ENCODE results near the gene TMEM186.

DNA sequence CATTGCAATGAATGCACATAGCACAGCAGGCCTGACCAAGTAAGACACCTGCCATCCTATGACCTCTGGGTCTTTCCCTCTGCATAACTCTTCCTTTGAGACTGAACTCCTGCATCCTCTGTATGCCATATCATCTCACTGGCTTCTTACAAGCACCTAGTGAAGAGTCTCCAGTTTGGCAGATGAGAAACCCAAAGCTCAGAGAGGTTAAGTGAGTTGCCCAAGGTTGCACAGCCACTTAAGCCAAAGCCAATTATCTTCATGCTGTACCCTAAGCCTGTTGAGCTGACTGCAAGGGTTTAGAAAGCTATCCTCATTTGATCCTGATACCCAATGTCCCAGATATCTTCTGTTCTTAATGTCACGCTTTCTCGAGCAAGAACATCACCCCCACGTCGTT, 35.2 kb downstream of the TMEM186 start:
- TF ChIP-seq CTCF (IDR thresholded peaks at IDR 0.05) (no peak), EZH2 (IDR thresholded peaks at IDR 0.05; ENCODE audit: borderline replicate concordance, insufficient read depth, low read depth, low read length, poor library complexity, severe bottlenecking) (no peak)

Data from B cell (primary cell).